Thymus (tissue), 11 donors: Measurements from ENCODE around the gene IER5. TPM values are rescaled to one million over a fixed set of nuclear protein-coding genes. Genes with fewer than 3 reads are reported as not detected.

Experiments
- DNase-seq, 9 donors: peaks; one replicate each; pipeline ENCODE4 v3.0.0-alpha.2; 2013; ENCODE audit warnings: low spot score in 9 of 9, low read depth in 6 of 9, missing footprints in 1 of 9
- H3K27ac ChIP-seq, 2 donors: one replicate each; pipeline ENCODE4 v1.5.1; 2013; ENCODE audit warnings: control low read depth in 1 of 2, low read depth in 1 of 2, low read length in 1 of 2, mild to moderate bottlenecking in 1 of 2, moderate library complexity in 1 of 2
- H3K27me3 ChIP-seq, 2 donors: one replicate each; pipeline ENCODE4 v1.5.1; 2013; ENCODE audit warnings: low read length in 1 of 2; ENCODE audit not compliant: control insufficient read depth in 2 of 2, insufficient read depth in 1 of 2
- H3K36me3 ChIP-seq, 2 donors: one replicate each; pipeline ENCODE4 v1.5.1; 2013; ENCODE audit warnings: low read length in 1 of 2, mild to moderate bottlenecking in 1 of 2, moderate library complexity in 1 of 2; ENCODE audit not compliant: control insufficient read depth in 2 of 2, insufficient read depth in 2 of 2
- H3K4me1 ChIP-seq, 2 donors: one replicate each; pipeline ENCODE4 v1.5.1; 2013; ENCODE audit warnings: low read length in 2 of 2; ENCODE audit not compliant: control insufficient read depth in 2 of 2, insufficient read depth in 2 of 2
- H3K4me3 ChIP-seq, 2 donors: one replicate each; pipeline ENCODE4 v1.5.1; 2013; ENCODE audit warnings: low read length in 2 of 2, control low read depth in 1 of 2, mild to moderate bottlenecking in 1 of 2
- H3K9me3 ChIP-seq, 2 donors: one replicate each; pipeline ENCODE4 v1.5.1; 2013; ENCODE audit warnings: low read length in 1 of 2, mild to moderate bottlenecking in 1 of 2; ENCODE audit not compliant: control insufficient read depth in 2 of 2, insufficient read depth in 1 of 2
- WGBS: extraction: QIAGEN DNeasy Blood & Tissue Kit; methylation state at CpG from one replicate; pipeline ENCODE4 v1.1.7; 2013; 5-methylcytosine and 5-hydroxymethylcytosine counted together
- polyA plus RNA-seq: library from polyadenylated mRNA; stranded (reverse); fragments of 200-250 nt; gene quantifications from one replicate; pipeline ENCODE4 v1.2.3, GENCODE V29; 2013
- total RNA-seq: library from RNA; stranded (reverse); fragments of 120-200 nt; gene quantifications from one replicate; pipeline ENCODE4 v1.2.4, GENCODE V29; 2013
- donor health status: healthy.

Gene IER5
- total and polyA plus RNA-seq, 2 donors = 14.8 to 19.3 TPM

GRCh38 chr1:181064011-181064623, 24.4 kb upstream of the IER5 start:
- H3K27me3 ChIP-seq = no peaks in the 10 kb centered on the region
- peaks cover 3 to 5% of the 10 kb centered on the region in 2 donors for H3K9me3 ChIP-seq
- no peak overlapping the region for H3K4me3 ChIP-seq
- H3K36me3 ChIP-seq = peaks cover 0 to 6% of the 10 kb centered on the region in 2 donors
- H3K27ac ChIP-seq = no peak overlapping the region
- 92% methylated on average over 6 of the region's 6 CpGs for WGBS
- peaks cover 9 to 11% of the 10 kb centered on the region in 2 donors for H3K4me1 ChIP-seq
- DNase-seq = no peak

DNA sequence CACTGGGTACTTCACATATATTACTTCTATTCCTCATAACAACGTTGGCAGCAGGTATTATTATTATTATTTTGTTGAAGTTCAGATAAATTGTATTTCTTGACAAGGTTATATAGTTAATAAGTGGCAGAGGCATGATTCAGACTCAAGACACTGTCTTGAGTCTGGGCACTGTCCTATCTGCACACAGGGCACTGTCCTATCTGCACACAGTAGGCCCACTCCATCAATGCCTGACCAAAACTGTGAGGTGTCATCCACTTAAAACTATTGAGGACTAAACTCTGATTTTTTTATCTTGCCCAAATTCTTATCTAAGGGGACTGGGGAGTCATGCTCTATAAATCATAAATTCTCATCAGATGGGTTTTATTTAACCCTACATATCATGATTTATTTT, 23.8 kb upstream of the IER5 start:
- peaks cover 0 to 1% of the 10 kb centered on the region in 2 donors for H3K9me3 ChIP-seq
- no peak overlapping the region for H3K4me3 ChIP-seq
- H3K27me3 ChIP-seq = no peaks in the 10 kb centered on the region
- H3K4me1 ChIP-seq = peaks cover 9 to 11% of the 10 kb centered on the region in 2 donors
- DNase-seq = no peak
- H3K36me3 ChIP-seq = no peaks in the 10 kb centered on the region
- no peak overlapping the region for H3K27ac ChIP-seq
- 92% methylated on average over 1 of the region's 1 CpG for WGBS

- H3K4me1 ChIP-seq = peaks cover 0 to 3% of the 10 kb centered on the region in 2 donors
- WGBS = 88% methylated on average over 10 of the region's 10 CpGs
- no peak overlapping the region for H3K27ac ChIP-seq
Measured at GRCh38 chr1:181073638-181074037, 14.9 kb upstream of the IER5 start.

DNA sequence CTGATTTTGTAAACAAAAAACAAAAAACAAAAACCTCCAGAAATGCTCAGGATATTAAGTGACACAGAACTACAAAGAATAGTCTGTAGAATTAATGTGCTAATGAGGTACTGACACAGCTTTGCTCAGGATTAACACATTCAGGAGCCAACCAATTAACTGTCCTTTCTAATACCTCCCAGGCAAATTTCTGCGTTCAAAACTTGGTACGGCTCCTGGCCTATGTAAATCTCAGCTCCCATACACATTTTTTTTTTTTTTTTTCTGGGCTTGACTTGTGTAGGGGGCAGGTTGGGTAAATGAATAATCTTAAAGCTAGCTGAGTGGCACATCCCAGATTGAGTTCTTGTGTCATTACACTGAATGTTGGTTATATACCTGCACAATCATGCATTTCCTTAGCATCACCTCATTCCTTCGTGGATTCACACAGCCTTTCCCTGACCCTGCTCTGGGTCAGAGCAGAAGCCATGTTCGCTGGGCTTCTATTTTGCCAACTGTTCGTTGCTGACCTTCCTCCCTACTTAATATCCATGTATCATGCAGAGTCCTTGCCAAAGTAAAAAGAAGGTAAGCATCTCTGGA, 12.6 kb upstream of the IER5 start:
- Histone ChIP-seq H3K36me3 (no peaks in the 10 kb centered on the region), H3K27ac (no peak overlapping the region), H3K4me1 (peaks cover 0 to 3% of the 10 kb centered on the region in 2 donors), H3K27me3 (no peaks in the 10 kb centered on the region), H3K4me3 (no peak overlapping the region), H3K9me3 (no peaks in the 10 kb centered on the region)
- 92% methylated on average over 5 of the region's 5 CpGs for WGBS
- no peak for DNase-seq

More at GRCh38 chr1:181073638-181074037, 14.9 kb upstream of the IER5 start:
- no peaks in the 10 kb centered on the region for H3K27me3 ChIP-seq
- DNase-seq = no peak
- no peaks in the 10 kb centered on the region for H3K9me3 ChIP-seq
- H3K4me3 ChIP-seq = no peak overlapping the region
- no peaks in the 10 kb centered on the region for H3K36me3 ChIP-seq

DNA sequence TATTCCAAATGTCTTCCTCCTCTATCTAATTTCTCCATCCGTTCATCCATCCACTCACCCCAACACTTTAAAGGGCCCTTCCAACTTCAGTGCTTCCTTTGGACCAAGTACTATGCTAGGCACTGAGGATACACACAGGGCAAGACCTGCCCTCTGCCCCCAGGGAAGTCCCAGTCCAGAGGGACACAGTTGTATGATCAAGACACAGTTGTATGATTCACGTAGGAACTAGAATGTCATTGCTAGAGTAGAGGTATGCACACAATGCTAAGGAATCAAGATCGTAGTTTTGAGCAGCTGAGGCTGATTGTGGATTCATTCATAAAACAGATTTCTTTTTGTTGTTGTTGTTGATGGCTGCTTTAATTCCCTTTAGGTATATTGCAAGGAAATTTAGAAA, 11.6 kb upstream of the IER5 start:
- Histone ChIP-seq H3K36me3 (no peaks in the 10 kb centered on the region), H3K27ac (no peak overlapping the region), H3K4me3 (no peak overlapping the region), H3K27me3 (no peaks in the 10 kb centered on the region), H3K4me1 (peaks cover 0 to 3% of the 10 kb centered on the region in 2 donors), H3K9me3 (no peaks in the 10 kb centered on the region)
- 86% methylated on average over 3 of the region's 3 CpGs for WGBS
- DNase-seq = no peak

DNA sequence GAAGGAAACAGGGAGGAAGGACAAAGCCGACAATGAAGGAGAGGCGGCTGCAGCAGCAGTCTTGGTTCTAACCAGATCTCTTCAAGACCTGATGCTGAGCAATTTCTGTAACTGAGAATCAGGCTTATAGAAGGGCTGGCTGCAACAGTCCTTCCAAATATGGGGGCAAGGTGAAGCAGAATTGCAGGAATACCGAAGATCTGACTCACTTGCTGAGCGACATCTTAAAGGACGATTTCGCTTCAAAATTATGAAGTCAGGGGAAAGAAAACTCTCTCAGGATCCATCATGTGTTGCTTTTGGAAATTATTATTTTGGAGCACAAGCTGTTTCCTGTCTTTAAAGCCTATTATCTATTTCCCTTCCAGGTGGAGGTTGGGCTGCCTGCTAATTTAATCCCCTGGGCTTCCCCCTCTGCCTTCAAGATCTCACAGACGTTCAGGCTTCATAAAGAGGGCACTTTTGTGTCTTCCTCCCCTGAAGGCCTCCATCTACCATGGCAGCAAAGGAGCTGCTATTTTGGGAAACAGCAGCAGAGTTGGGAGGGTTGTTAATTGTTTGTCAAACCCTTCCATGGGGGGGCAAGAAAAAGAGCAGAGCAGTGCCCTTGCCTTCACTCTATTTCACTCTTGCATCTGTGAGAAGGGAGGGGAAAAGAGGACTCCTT, 10.8 kb upstream of the IER5 start:
- no peaks in the 10 kb centered on the region for H3K27me3 ChIP-seq
- 86% methylated on average over 7 of the region's 7 CpGs for WGBS
- DNase-seq = no peak
- H3K4me1 ChIP-seq = peaks cover 0 to 3% of the 10 kb centered on the region in 2 donors
- H3K36me3 ChIP-seq = no peaks in the 10 kb centered on the region
- H3K27ac ChIP-seq = no peak overlapping the region
- H3K9me3 ChIP-seq = no peaks in the 10 kb centered on the region
- H3K4me3 ChIP-seq = no peak overlapping the region

DNA sequence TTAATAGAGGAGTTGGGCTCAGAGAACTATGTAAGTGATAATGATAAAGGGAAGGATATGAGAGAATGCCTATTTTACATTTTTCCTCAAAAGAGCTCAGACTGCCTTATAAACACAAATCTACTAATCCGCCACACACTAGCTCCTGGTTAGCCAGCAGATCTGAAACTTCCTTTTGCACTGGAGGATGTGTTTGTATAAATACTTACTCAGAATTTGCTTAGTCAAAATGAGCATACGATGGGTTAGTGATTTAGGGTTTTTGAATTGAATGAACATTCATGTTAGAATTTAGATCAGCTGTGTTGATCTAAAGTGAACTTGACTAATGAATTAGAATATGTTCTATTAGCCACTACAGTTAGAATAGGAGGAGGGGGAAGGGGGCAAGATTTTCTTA, 9.1 kb upstream of the IER5 start:
- Histone ChIP-seq H3K4me1 (peaks cover 0 to 7% of the 10 kb centered on the region in 2 donors), H3K27me3 (no peaks in the 10 kb centered on the region), H3K36me3 (no peaks in the 10 kb centered on the region), H3K4me3 (no peak overlapping the region), H3K9me3 (no peaks in the 10 kb centered on the region), H3K27ac (no peak overlapping the region)
- WGBS = 74% methylated on average over 2 of the region's 2 CpGs
- DNase-seq = no peak

GRCh38 chr1:181079920-181080319, 8.6 kb upstream of the IER5 start:
- no peak overlapping the region for H3K27ac ChIP-seq
- H3K4me1 ChIP-seq = peaks cover 0 to 9% of the 10 kb centered on the region in 2 donors
- H3K9me3 ChIP-seq = no peaks in the 10 kb centered on the region
- WGBS = 81% methylated on average over 4 of the region's 4 CpGs
- H3K4me3 ChIP-seq = no peak overlapping the region
- H3K27me3 ChIP-seq = no peaks in the 10 kb centered on the region
- H3K36me3 ChIP-seq = no peaks in the 10 kb centered on the region
- DNase-seq = no peak

GRCh38 chr1:181080556-181080955, 7.9 kb upstream of the IER5 start:
- no peaks in the 10 kb centered on the region for H3K27me3 ChIP-seq
- no peaks in the 10 kb centered on the region for H3K9me3 ChIP-seq
- no peak overlapping the region for H3K4me3 ChIP-seq
- WGBS = 66% methylated on average over 4 of the region's 4 CpGs
- no peaks in the 10 kb centered on the region for H3K36me3 ChIP-seq
- peaks cover 0 to 9% of the 10 kb centered on the region in 2 donors for H3K4me1 ChIP-seq
- no peak for DNase-seq
- H3K27ac ChIP-seq = no peak overlapping the region
